ENCODE results near the gene MAGI1.
"Not testable (repeated sequence)": the region's sequence is repeated elsewhere in the genome, so short reads cannot be mapped to it uniquely, and the experiment has no call there.

MAGI1 gene

DNA sequence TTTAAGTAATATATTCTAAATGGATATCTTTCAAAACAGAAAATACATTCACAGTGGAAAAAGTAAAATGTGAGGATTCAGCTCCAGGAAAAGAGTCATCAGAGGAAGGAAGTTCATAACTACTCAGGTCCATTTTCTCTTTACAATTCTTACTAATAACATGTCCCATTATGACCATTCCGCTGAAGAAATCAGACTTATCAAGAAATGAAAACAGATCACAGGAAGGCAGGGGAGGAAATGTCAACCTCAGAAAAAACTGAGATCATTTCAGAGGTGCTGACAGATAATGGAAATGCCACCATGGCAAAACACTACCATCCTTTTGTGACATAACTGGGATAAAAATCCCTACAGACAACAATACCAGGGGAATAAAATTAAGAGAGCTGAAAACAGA, 139.5 kb downstream of the MAGI1 start:
- no peak for DNase-seq

GRCh38 chr3:65897766-65898165, 141.0 kb downstream of the MAGI1 start:
- DNase-seq = no peak

DNA sequence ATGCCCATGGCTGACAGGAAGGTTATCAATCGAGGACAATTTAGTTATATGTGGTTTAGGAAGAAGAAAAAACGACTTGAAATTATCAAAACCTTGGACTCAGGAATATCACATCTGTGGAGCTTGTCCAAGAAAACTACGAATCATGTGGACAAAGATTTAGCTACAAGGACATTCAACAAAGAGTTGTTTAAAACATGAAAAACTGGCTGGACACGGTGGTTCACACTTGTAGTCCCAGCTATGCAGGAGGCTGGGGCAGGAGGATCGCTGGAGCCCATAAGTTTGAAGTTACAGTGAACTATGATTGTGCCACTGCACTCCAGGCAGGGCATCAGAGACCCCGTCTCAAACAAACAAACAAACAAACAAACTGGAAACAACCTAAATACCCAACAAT, 142.4 kb downstream of the MAGI1 start:
- no peak for DNase-seq

DNA sequence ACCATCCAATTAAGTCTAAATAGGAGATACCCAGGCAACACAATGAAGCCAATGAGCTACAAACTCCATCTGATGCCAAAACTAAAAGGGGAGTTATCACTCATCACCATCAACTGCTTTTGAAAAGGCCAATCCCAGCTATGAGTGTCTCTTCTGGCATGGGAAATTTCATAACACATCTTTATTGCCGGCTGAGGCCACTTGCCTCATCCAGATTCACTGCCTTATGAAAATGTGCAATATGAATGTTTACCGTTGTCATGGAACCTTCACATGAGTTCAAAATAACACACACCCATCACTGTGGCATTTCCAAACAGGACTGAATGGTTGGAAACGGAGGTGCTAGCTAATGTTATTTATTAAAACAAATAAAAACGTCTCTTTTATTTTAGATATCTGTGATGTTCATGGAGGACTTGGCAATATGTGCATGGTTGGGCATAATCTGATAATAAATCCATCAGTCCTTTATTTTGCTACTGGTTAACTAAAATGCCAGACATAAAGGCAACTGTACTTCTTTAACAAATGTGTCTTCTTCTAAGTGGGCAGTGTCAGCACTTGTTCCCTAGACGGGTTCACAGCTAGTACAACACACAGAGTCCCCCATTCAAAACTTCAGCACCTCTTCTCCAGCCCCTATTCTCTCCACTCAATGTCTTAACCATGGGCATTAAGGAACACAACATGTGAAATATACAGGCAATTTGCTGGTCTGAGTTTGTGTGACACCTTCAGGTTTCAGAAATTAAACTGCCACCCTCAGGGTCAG, 143.9 kb downstream of the MAGI1 start:
- DNase-seq = no peak

GRCh38 chr3:65894126-65894525, 144.6 kb downstream of the MAGI1 start:
- DNase-seq = no peak

DNA sequence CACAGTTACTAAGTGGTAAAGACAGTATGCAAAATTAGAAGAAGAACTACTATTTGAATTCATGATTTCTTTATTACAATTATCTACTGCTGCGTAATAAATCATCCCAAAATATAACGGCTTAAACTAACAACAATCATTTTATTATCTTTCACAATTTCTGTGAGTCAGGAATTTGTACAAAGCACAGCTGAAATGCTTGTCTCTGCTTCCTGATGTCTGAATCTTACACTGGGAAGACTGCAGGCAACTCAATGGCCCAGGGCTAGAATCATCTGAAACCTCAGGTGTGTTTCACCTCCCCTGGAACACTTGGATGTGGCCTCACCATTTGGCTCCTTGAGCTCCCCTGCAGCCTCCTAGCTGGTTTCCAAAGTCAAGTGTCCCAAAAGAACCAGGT, 145.1 kb downstream of the MAGI1 start:
- DNase-seq = no peak

DNA sequence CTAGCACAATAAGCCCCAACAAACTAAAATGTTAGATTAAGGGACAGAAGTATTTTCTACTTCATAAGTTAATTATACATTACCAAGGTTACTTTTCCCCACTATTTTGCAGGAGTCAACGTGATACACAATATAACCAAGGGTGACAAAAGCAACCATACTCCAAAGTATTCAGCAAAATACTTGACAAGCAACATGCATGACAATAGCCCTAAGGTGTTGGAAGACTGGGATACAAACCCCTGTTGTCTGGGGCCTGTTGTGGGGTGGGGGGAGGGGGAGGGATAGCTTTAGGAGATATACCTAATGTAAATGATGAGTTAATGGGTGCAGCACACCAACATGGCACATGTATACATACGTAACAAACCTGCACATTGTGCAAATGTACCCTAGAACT, 147.2 kb downstream of the MAGI1 start:
- not testable (repeated sequence) for DNase-seq

DNA sequence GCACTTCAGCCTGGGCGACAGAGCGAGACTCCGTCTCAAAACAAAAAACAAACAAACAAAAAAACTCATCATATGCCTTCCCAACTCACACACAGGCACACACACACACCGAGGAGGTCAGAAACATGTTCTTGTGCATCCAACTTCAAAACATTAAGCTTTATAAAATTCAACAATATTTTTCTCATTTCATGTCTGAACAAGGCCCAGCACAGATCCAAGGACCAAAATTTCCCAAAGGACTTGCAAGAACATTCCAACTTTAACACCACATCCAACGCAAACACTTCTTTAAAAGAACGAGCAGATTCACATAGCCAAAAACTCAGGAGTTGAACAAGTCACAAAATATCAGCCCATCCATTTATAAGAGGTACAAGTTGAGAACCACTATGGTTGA, 148.4 kb downstream of the MAGI1 start:
- DNase-seq = no peak

DNA sequence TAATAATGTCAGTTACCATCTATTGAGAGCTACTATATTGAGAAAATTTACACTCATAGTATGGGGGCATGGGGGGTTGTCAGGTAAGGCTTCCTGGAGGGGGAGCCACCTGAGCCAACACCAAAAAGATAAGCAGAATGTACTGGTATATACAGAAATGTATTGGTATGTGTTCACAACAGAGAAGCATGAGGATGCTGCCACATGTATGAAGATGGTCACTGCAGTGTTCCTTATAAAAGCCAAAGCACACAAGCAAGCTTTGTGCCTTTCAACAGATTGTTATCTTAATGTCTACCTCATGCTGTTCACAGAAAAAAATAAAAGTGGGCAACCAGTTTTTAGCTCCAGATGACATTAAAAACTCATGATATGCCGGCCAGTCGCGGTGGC, 149.0 kb downstream of the MAGI1 start:
- DNase-seq = no peak

GRCh38 chr3:65888980-65889706, 149.6 kb downstream of the MAGI1 start:
- no peak for DNase-seq

GRCh38 chr3:65888196-65888595, 150.5 kb downstream of the MAGI1 start:
- DNase-seq = no peak

DNA sequence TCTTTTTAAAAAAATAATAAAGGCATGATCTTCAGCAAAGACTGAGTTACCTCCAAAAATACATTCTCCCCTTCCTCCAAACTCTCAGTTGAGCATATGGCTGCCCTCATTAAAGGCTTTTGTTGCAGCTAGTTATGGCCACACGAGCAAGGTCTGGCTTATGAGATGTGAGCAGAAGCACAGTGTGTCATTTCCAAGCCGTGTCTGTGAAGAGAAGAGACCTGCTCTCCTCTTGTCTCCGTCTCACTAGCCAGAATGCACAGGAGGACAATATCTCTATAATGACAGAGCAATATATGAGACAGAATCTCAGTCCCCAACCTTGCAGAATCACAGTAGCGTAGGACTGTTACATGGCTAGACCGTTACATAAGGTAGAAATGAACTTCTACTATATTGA, 152.3 kb downstream of the MAGI1 start:
- DNase-seq = no peak

- DNase-seq = no peak
Observed at GRCh38 chr3:65884071-65884470, 154.6 kb downstream of the MAGI1 start.

DNA sequence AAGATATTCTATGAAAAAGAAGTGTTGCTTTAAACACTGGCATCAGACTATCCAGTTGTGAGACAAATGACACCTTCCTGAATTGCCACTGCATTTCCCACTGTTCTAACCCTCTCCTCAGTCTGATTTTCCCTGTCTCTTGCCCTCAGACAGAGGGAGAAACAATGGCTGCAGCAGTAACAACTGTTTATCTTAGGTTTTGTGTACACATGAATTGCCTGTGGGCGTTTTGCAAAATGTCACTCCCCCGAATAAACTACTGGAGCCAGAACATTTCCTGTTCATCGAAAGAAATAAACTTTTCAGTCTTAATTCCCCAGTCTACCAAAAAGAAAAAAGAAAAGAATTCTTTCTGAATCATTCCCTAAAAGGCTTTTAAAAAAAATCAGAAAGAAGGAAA, 155.1 kb downstream of the MAGI1 start:
- no peak for DNase-seq

DNA sequence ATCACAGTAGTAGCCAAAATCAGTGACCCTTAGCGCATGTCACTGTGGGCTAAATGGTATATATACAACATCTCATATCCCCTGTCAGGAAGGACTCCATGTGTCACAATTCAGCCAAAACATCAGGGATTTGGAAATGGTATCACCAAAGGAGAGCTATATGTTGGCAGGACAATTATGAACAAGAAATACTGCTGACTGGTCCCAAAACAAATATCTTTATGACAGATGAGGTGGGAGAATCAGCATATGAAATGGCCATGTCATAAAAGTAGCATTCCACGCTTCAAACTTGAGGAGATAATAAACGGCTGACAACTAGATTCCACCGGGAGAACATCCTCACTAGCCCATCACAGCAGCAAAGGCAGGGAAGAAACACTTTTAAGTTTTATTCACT, 158.4 kb downstream of the MAGI1 start:
- no peak for DNase-seq

- DNase-seq = no peak
Observed at GRCh38 chr3:65879372-65879771, 159.3 kb downstream of the MAGI1 start.

DNA sequence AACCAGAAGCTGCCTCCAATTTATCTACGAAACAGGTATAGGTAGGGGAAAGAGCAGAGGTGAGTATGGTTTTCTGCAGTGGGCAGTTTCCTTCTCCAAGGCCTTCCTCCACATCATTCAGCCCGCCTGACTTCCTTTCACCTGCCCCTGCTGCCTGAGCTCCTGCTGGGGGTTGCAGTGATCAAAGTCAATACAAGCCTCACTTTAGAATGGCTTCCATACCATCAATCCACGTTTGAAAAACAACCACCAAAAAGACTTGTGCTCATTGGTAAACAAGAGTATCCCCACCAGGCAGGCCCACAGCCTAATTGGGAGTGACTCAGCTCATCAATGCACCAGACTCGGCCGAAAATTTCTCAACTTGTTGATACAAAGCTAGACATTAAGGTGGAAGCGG, 159.9 kb downstream of the MAGI1 start:
- no peak for DNase-seq

DNA sequence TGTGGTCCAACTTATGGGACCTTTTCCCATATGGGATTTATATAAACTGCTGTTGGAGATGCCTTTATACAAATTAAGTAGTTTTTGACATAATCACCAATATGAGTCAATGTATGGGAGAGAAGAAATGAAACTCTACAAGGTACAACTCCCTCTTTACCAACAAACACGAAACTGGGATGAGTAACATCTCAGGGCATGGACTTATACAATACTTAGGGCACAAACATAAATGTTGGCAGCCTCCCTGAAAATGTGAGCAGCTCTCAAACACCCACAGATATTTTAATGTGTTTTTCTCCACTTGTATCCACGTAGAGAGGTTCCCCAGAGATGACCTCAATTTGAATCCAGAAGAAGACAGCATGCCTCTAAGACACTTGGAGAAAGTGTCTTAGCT, 161.6 kb downstream of the MAGI1 start:
- no peak for DNase-seq

DNA sequence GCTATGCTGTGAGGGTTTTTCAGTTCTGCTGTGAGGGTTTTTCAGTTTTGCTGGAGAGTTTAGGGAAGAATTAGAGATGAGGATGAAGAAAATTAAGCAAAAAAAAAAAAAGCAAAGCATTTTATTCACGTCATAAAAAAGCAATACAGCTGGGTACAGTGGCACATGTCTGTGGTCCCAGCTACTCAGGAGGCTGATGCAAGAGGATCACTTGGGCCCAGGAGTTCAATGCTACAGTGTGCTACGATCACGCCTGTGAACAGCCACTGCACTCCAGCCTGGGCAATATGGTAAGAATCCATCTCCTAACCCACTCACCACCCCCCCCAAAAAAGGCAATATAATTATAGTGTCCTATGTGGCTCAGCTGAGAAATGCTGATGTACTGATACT, 162.7 kb downstream of the MAGI1 start:
- no peak for DNase-seq

- no peak for DNase-seq
Observed at GRCh38 chr3:65875393-65876027, 163.2 kb downstream of the MAGI1 start.

DNA sequence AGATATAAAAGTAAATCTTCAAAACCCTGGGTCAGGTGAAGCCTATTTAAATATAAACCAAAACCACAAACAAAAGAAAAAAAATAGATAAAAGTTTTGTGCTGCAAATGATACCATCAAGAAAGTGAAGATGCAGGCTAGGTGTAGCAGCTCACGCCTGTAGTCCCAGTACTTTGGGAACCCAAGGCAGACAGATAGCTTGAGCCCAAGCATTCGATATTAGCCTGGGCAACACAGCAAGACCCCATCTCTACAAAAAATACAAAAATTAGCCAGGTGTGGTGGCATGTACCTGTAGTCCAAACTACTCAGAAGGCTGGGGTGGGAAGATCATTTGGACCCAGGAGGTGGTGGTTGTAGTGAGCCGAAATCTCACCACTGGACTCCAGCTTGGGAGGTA, 164.8 kb downstream of the MAGI1 start:
- no peak for DNase-seq

GRCh38 chr3:65873028-65873427, 165.7 kb downstream of the MAGI1 start:
- DNase-seq = no peak

GRCh38 chr3:65871305-65872141, 167.2 kb downstream of the MAGI1 start:
- DNase-seq = no peak

Measured in retina (tissue), 1 donor.